Limb (tissue), 2 donors: ENCODE results near the gene BDH1.
A peak's percentile ranks its signal among the peaks of the same experiment; 100 is the strongest.
"Not testable (repeated sequence)": the region's sequence is repeated elsewhere in the genome, so short reads cannot be mapped to it uniquely, and the experiment has no call there.

Experiments used
- DNase-seq, 2 donors: peaks; one replicate each; pipeline ENCODE4 v3.0.0-alpha.2; 2016; ENCODE audit errors: extremely low spot score in 2 of 2

The BDH1 gene

GRCh38 chr3:197520311-197521276 lies 35.2 kb downstream of the BDH1 start:
- DNase-seq: peak; percentile 16 to 73

DNA sequence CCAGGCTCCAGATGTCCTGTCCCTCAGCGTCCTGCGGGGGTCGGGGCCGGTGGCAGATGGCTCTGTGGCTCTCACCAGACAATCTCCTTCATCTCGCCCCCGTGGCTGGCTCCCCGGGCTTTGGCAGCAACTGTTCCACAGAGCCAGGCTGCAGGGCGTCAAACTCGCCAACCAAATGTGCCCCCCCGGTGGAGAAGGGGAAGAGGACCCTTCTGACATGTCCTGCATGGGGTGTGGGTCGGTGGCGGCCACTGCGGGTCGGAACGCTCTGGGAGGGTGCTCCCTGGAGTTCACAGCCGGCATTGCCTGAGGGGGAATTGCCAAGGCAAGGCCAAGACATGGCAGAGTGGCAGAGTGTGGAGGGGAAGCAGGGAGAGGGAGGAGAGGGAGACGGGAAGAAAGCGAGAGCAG lies 36.0 kb downstream of the BDH1 start:
- DNase-seq: peak in 1 of 2 donors; percentile 38

DNA sequence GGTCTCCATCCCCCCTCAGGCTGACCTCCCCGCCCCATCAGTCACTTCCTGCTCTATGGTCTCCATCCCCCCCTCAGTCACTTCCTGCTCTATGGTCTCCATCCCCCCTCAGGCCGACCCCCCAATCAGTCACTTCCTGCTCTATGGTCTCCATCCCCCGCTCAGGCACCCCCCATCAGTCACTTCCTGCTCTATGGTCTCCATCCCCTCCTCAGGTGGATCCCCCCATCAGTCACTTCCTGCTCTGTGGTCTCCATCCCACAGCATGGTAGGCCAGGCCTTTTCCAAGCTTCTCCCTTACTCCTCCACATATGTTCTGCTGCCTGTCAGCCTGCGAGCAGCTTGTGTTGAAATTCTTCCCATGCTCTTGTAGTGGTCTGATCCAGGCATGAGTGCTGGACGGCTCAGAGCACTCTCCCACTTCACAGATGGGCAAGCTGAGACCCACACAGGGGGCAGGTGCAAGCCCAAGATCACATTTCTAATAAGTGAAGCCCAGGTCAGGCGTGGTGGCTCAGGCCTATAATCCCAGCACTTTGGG lies 36.8 kb downstream of the BDH1 start:
- DNase-seq: peak in 1 of 2 donors; percentile 23

GRCh38 chr3:197517922-197518683 lies 37.7 kb downstream of the BDH1 start:
- not testable (repeated sequence) for DNase-seq

DNA sequence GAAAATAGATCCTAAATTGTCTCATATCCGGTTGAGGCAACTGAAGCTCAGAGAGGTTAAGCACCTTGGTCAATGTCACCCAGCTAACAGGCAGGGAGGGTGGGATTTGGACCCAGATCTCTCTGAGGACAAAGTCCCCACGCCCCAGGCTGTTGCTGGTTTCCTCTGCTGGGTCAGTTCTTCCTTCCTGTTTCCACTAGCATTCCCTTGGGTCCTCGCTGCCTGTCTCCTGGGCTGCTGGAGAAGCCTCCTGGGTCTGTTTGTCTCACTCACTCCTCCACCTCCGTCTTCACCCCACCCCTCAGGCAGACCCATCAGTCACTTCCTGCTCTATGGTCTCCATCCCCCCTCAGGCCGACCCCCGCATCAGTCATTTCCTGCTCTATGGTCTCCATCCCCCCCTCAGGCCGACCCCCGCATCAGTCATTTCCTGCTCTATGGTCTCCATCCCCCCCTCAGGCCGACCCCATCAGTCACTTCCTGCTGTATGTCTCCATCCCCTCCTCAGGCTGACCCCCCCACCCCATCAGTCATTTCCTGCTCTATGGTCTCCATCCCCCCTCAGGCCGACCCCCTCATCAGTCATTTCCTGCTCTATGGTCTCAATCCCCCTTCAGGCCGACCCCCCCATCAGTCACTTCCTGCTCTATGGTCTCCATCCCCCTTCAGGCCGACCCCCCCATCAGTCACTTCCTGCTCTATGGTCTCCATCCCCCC lies 38.7 kb downstream of the BDH1 start:
- not testable (repeated sequence) for DNase-seq

DNA sequence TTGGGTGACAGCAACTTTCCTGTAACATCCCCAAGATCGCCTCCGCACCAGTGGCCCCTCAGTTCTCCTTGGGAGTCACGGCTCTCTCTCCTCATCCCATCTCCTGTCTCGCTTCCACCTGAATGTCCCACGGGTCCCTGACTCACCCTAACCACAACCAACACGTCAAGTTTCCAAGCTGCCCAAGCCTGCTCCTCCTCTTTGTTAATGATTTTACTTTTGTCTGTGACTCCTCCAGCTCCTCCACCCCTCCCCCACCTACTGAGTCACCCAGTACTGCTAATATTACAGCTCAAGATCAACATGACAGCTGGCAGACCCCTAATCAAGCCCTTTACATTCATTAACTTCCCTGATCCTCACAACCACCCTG lies 39.3 kb downstream of the BDH1 start:
- DNase-seq: no peak

DNA sequence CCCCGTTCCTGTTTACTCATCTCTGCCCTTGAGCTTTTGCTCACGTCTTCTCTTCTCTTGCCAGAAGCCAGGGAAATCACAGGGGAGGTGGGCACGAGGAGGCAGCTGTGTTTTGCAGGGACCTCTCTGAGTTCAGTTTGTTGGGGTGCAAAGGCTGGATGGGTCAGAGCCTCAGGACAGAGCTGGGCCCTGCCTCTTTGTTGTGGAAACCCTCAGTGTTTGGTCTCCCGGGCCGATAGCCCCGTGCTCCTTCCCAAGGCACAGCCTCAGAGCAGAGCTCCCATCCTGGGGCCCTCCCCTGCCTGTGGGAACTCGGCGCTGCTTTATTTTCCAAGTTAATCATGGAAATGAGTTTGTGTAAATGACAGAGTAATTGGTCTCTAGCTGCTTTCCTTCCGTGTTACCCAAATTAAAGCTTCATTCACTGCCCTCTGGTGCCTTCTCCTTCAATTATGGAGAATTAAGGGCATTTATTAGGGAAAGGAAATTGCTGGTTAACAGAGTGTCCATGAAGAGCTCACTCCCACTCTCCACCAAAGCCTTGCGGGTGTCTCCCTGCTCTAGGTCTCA lies 40.9 kb downstream of the BDH1 start:
- no peak for DNase-seq

DNA sequence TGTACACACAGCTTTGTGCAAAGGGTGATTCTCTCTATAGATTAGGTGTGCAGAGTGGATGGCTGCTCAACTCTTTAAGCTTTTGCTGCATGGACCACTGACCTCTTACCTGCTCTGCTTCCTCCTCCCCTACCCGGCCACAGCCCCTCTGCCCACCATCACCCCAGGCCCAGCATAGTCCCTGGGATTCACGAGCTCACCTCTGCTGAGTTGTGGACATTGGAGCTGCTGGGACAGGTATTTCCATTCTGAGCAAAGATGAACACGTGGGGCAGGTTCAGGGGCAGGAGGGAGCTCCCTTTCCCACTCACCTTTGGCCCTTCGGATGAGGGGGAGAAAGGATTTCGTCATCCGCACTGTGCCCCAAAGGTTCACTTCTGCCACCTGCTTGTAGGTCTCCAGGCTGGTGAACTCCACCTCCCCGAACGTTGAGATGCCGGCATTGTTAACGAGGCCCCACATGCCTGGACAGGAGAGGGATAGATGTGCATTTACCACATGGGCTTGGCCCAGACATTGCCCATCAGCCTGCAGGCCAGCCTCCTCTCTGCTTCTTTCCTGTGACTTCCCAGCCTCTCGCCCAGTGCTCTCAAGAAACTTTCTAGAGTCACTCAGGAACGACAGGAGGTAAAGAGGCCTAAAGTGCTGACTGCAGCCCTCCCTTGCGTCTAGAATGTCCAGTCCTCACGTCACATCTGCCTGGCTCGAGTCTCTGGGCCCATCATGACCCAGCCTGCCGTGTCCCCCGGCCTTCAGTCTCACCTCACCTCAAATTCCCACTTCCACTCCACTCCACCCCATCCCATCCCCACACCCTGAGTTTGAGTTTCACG lies 41.6 kb downstream of the BDH1 start:
- no peak for DNase-seq

DNA sequence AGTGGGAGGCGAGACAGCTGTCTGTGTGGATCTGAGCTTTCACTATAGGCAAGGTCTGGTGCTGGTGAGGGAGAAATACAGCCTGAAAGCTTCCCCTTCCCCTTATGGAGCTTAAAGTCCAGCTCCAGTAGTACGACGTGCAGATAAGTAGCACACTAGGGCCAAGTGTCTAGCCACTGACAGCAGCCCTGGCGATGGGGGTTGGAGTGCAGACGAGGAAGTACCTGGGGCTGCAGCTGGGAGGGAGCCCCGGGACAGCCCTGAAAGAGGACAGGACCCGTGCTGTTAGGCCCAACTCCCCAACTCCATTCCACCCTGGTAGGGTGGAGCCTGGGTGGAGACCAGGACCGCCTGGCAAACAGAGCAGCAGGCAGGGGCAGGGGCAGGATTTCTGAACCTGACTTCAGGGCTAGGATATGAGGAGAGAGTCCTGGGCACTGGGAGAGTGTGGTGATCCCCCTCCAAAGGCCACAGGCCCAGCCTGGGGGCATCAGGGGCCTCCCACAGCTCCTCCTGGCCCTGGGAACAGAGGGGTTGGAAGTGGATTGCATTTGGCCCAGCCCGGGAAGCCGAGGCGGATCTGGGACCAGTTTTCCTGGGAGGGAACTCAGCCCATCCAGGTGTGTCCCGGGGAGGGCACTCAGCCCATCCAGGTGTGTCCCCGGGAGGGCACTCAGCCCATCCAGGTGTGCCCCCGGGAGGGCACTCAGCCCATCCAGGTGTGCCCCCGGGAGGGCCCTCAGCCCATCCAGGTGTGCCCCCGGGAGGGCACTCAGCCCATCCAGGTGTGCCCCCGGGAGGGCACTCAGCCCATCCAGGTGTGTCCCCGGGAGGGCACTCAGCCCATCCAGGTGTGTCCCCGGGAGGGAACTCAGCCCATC lies 42.8 kb downstream of the BDH1 start:
- DNase-seq: no peak

- no peak for DNase-seq
Observed at GRCh38 chr3:197511853-197512635, 43.7 kb downstream of the BDH1 start.

GRCh38 chr3:197511130-197511529 lies 44.6 kb downstream of the BDH1 start:
- no peak for DNase-seq

- no peak for DNase-seq
Observed at GRCh38 chr3:197510642-197511018, 45.1 kb downstream of the BDH1 start.

GRCh38 chr3:197508924-197509775 lies 46.6 kb downstream of the BDH1 start:
- DNase-seq: no peak

GRCh38 chr3:197508461-197508860 lies 47.3 kb downstream of the BDH1 start:
- DNase-seq: no peak

DNA sequence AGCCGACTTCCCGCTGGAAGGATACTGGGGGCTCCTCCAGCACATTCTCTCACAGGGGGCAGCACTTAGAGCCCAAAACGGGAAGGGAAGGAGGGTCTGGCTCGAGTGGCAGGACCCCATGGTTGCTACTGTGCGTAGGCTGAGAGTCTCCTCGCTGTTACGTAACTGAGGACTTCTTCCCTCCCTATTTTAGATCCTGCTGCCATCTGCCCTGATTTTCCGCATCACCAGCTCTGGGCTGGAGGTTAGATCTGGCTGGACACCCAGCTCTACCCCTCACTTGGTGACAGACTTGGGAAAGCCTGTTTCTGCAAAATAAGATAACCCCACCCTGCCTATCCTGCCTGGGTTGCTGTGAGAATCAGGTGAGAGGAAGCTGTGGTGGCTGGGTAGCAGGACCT lies 47.7 kb downstream of the BDH1 start:
- DNase-seq: no peak

GRCh38 chr3:197507541-197507940 lies 48.2 kb downstream of the BDH1 start:
- DNase-seq: no peak

GRCh38 chr3:197507081-197507480 lies 48.7 kb downstream of the BDH1 start:
- DNase-seq: no peak
